Smooth muscle cell (in vitro differentiated cells): Measurements from ENCODE around the gene MAIP1. TPM values are rescaled to one million over a fixed set of nuclear protein-coding genes. Genes with fewer than 3 reads are reported as not detected.
A peak's percentile ranks its signal among the peaks of the same experiment; 100 is the strongest.

Experiments
- DNase-seq: peaks from one replicate; lab custom pipeline; 2025; ENCODE audit not compliant: unreplicated experiment; lab: John Stamatoyannopoulos, UW
- H2AFZ ChIP-seq: fragments of 200-600 bp; sonication (generic); 2 replicates; pipeline ENCODE4 v1.6.0; 2016; ENCODE audit warnings: antibody characterized with exemption, low read depth, mild to moderate bottlenecking
- H3F3A ChIP-seq: fragments of 200-600 bp; sonication (generic); 2 replicates; pipeline ENCODE4 v1.6.0; 2017; ENCODE audit warnings: antibody characterized with exemption, low read depth
- H3K27ac ChIP-seq: fragments of 200-600 bp; sonication (generic); 2 replicates; pipeline ENCODE4 v1.5.1; 2016; ENCODE audit warnings: low read depth, mild to moderate bottlenecking
- H3K27me3 ChIP-seq: fragments of 200-600 bp; sonication (generic); 2 replicates; pipeline ENCODE4 v1.6.1; 2016; ENCODE audit warnings: low read depth, mild to moderate bottlenecking
- H3K36me3 ChIP-seq: fragments of 200-600 bp; sonication (generic); 2 replicates; pipeline ENCODE4 v1.5.1; 2016; ENCODE audit warnings: low read depth
- H3K4me1 ChIP-seq: fragments of 200-600 bp; sonication (generic); 2 replicates; pipeline ENCODE4 v1.5.1; 2016; ENCODE audit warnings: low read depth
- H3K4me2 ChIP-seq: fragments of 200-600 bp; sonication (generic); 2 replicates; pipeline ENCODE4 v1.6.0; 2016; ENCODE audit warnings: mild to moderate bottlenecking
- H3K4me3 ChIP-seq: fragments of 200-600 bp; sonication (generic); 2 replicates; pipeline ENCODE4 v1.5.1; 2016; ENCODE audit warnings: mild to moderate bottlenecking
- H3K79me2 ChIP-seq: fragments of 200-600 bp; sonication (generic); 2 replicates; pipeline ENCODE4 v1.6.0; 2016; ENCODE audit warnings: low read depth, mild to moderate bottlenecking
- H3K9ac ChIP-seq: fragments of 200-600 bp; sonication (generic); 2 replicates; pipeline ENCODE4 v1.6.0; 2016; ENCODE audit warnings: low read depth
- H3K9me3 ChIP-seq: fragments of 200-600 bp; sonication (generic); replicated peaks from 2 replicates; pipeline ENCODE4 v1.5.1; 2016; ENCODE audit warnings: low read depth
- H4K20me1 ChIP-seq: fragments of 200-600 bp; sonication (generic); 2 replicates; pipeline ENCODE4 v1.6.0; 2016; ENCODE audit warnings: low read depth
- CTCF ChIP-seq: fragments of 200-600 bp; sonication (generic); IDR thresholded peaks from 2 replicates; pipeline ENCODE4 v1.5.1; 2017; ENCODE audit warnings: borderline replicate concordance, mild to moderate bottlenecking, antibody characterized with exemption; ENCODE audit not compliant: insufficient read depth, poor library complexity, severe bottlenecking
- WGBS: methylation state at CpG from one replicate; pipeline ENCODE4 v1.1.7; 2016; ENCODE audit warnings: low lambda C conversion rate; 5-methylcytosine and 5-hydroxymethylcytosine counted together
- polyA plus RNA-seq: library from polyadenylated mRNA; unstranded; fragments of >200 nt; fragmentation: Nextera tagmentation; extraction: Ambion mirVana; gene quantifications from 2 replicates; pipeline ENCODE4 v1.2.1, GENCODE V29; 2016
- total RNA-seq: library from RNA; depleted of rRNA; stranded (reverse); fragments of >200 nt; gene quantifications from 2 replicates; pipeline ENCODE4 v1.2.3, GENCODE V29; 2014

MAIP1 gene
- total RNA-seq (32.2 and 133 TPM in 2 replicates), polyA plus RNA-seq (15.0 and 24.2 TPM in 2 replicates)

- H3K27ac ChIP-seq = peak within 1 kb of the TSS; percentile 87
- H3F3A ChIP-seq = no peaks in the 10 kb centered on the region
- peak within 1 kb of the TSS; percentile 84 for H2AFZ ChIP-seq
- H3K4me1 ChIP-seq = peaks cover 19% of the 10 kb centered on the region
- H3K27me3 ChIP-seq = no peaks in the 10 kb centered on the region
- no peaks in the 10 kb centered on the region for H3K36me3 ChIP-seq
- WGBS = under 1% methylated on average over 62 of the region's 64 CpGs
- no peaks in the 10 kb centered on the region for H3K9me3 ChIP-seq
- H3K4me3 ChIP-seq = peak within 1 kb of the TSS; percentile 73
- H3K4me2 ChIP-seq = peak within 1 kb of the TSS; percentile 87
- H3K79me2 ChIP-seq = peaks cover 76% of the 10 kb centered on the region
- no peak for TF ChIP-seq CTCF
- peaks cover 15% of the 10 kb centered on the region for H4K20me1 ChIP-seq
- H3K9ac ChIP-seq = peak within 1 kb of the TSS; percentile 87
- DNase-seq = peak; percentile 75
Observed at GRCh38 chr2:199955339-199956061, at the start of gene MAIP1, which contains the start of gene TYW5. MAIP1 (plus strand) TSS chr2:199955582; CDS start chr2:199955799, 217 bp downstream. TYW5 (minus strand) TSS chr2:199955491; CDS start chr2:199955470, 21 bp downstream.

GRCh38 chr2:199907008-199907714 lies 48.2 kb upstream of the MAIP1 start:
- 89% methylated on average over 2 of the region's 2 CpGs for WGBS
- Histone ChIP-seq H3K27ac (no peak overlapping the region), H3K9ac (no peak overlapping the region), H3K4me3 (no peak overlapping the region), H3K9me3 (no peaks in the 10 kb centered on the region), H3F3A (no peaks in the 10 kb centered on the region), H3K27me3 (no peaks in the 10 kb centered on the region), H3K4me1 (peaks cover under 1% of the 10 kb centered on the region), H3K36me3 (no peaks in the 10 kb centered on the region), H2AFZ (no peak overlapping the region), H3K79me2 (peaks cover 7% of the 10 kb centered on the region), H3K4me2 (no peak overlapping the region), H4K20me1 (no peaks in the 10 kb centered on the region)
- no peak for DNase-seq
- TF ChIP-seq CTCF = no peak

GRCh38 chr2:199910338-199911051 lies 44.9 kb upstream of the MAIP1 start:
- Histone ChIP-seq H3K4me2 (peak overlapping the region; percentile 96), H3K27me3 (no peaks in the 10 kb centered on the region), H3K4me1 (peaks cover 13% of the 10 kb centered on the region), H3K4me3 (peak overlapping the region; percentile 76), H3K9ac (peak overlapping the region; percentile 94), H3K9me3 (no peaks in the 10 kb centered on the region), H3F3A (peaks cover 3% of the 10 kb centered on the region), H3K27ac (no peak overlapping the region), H4K20me1 (peaks cover 23% of the 10 kb centered on the region), H3K79me2 (peaks cover 37% of the 10 kb centered on the region), H2AFZ (peak overlapping the region; percentile 73), H3K36me3 (no peaks in the 10 kb centered on the region)
- 48% methylated on average over 18 of the region's 18 CpGs for WGBS
- DNase-seq = no peak
- no peak for TF ChIP-seq CTCF
